Right lobe of liver (tissue), 6 donors: Measurements from ENCODE around the gene TCF12. TPM values are rescaled to one million over a fixed set of nuclear protein-coding genes. Genes with fewer than 3 reads are reported as not detected.
A peak's percentile ranks its signal among the peaks of the same experiment; 100 is the strongest.

Source experiments
- ATAC-seq, 4 donors: fragments of 200-7000 bp; cut with Tn5 transposase; one replicate each; pipeline ENCODE4 v1.9.1; 2020; ENCODE audit warnings: mild to moderate bottlenecking in 4 of 4, moderate library complexity in 4 of 4
- DNase-seq, 3 donors: peaks; one replicate each; pipeline ENCODE4 v3.0.0-alpha.2; 2020
- H3K27ac ChIP-seq, 3 donors: fragments of 200-600 bp; one replicate each; pipeline ENCODE4 v1.8.0; 2022
- H3K27me3 ChIP-seq, 2 donors: fragments of 200-600 bp; one replicate each; pipeline ENCODE4 v1.8.0; 2022
- H3K36me3 ChIP-seq, 4 donors: fragments of 200-600 bp; sonication (generic) in 1 of 4; one replicate each; pipeline versions ENCODE4 v1.5.1 to v1.8.0; 2017 to 2022; ENCODE audit warnings: control low read depth in 1 of 4
- H3K4me1 ChIP-seq, 4 donors: fragments of 200-600 bp; sonication (generic) in 1 of 4; one replicate each; pipeline versions ENCODE4 v1.5.1 to v1.8.0; 2017 to 2022; ENCODE audit warnings: control low read depth in 1 of 4
- H3K4me3 ChIP-seq, 3 donors: fragments of 200-600 bp; one replicate each; pipeline ENCODE4 v1.8.0; 2022
- H3K9me3 ChIP-seq, 4 donors: fragments of 200-600 bp; sonication (generic) in 1 of 4; one replicate each; pipeline versions ENCODE4 v1.5.1 to v1.8.0; 2017 to 2022; ENCODE audit warnings: control low read depth in 1 of 4
- CTCF ChIP-seq, 4 donors: fragments of 200-600 bp in 3 of 4; fragments of 450-650 bp in 1 of 4; IDR thresholded peaks; one replicate each; pipeline versions ENCODE4 v1.5.1 to v1.8.0; 2016 to 2022; ENCODE audit warnings: antibody characterized with exemption in 4 of 4, mild to moderate bottlenecking in 2 of 4
- POLR2A ChIP-seq: fragments of 450-650 bp; IDR thresholded peaks from one replicate; pipeline ENCODE4 v1.6.1; 2017; ENCODE audit warnings: antibody characterized with exemption, mild to moderate bottlenecking
- WGBS: methylation state at CpG from one replicate; pipeline ENCODE4 v1.1.6; 2018; ENCODE audit warnings: low coverage, low lambda C conversion rate; ENCODE audit not compliant: insufficient coverage; ENCODE audit errors: missing lambda C conversion rate; 5-methylcytosine and 5-hydroxymethylcytosine counted together
- intact Hi-C, 2 donors: fragments of 100-400 bp; cut with DNase I; formaldehyde crosslinking; loops; one replicate each; pipeline versions ENCODE4 v1.11.2 to v1.14.1; 2022
- total RNA-seq, 6 experiments: library from RNA; depleted of rRNA in 2 of 6; stranded (reverse); fragments of >200 nt in 2 of 6; fragmentation: NEBNext Ultra II Directional in 3 of 6; extraction: Animal tissue kit (Norgen Biotek cat#: 25700) in 3 of 6; gene quantifications; one replicate each; pipeline versions ENCODE4 v1.1.0 to v1.2.4, GENCODE V29; 2016 to 2023
- donor health status: DM: no; HTN: yes; CAD: no.
- donor health status: DM: no; HTN: no; CAD: no.
- donor health status: DM: no; HTN: no; CAD: no.
- donor health status: DM: no; HTN: yes; CAD: no.
- donor health status: DM: no; HTN: yes; CAD: no.

Gene TCF12
- total RNA-seq, 6 experiments from 2014 or later = 28.9 to 41.9 (median 35.3) TPM

GRCh38 chr15:57215881-57216280, 297.4 kb downstream of the TCF12 start:
- no peak overlapping the region for H3K4me3 ChIP-seq
- no peaks in the 10 kb centered on the region for H3K36me3 ChIP-seq
- DNase-seq (no peak), ATAC-seq (no peak)
- no peak overlapping the region for H3K27ac ChIP-seq
- no peaks in the 10 kb centered on the region for H3K27me3 ChIP-seq
- no peak for TF ChIP-seq POLR2A
- TF ChIP-seq CTCF (IDR thresholded peaks at IDR 0.05) = no peak
- 83% methylated on average over 3 of the region's 3 CpGs for WGBS
- H3K4me1 ChIP-seq = peaks cover 0 to 10% (median 0%) of the 10 kb centered on the region in 4 donors
- intact Hi-C loops = no loop called here
- no peaks in the 10 kb centered on the region for H3K9me3 ChIP-seq

- H3K4me3 ChIP-seq = no peak overlapping the region
- ATAC-seq (peak in 1 of 4 donors; percentile 65), DNase-seq (no peak)
- no peak overlapping the region for H3K27ac ChIP-seq
- no peak for TF ChIP-seq POLR2A
- no peak for TF ChIP-seq CTCF (IDR thresholded peaks at IDR 0.05)
- WGBS = 35% methylated on average over 2 of the region's 2 CpGs
- no peaks in the 10 kb centered on the region for H3K36me3 ChIP-seq
- H3K9me3 ChIP-seq = no peaks in the 10 kb centered on the region
- peaks cover 0 to 10% (median 0%) of the 10 kb centered on the region in 4 donors for H3K4me1 ChIP-seq
- intact Hi-C loops = no loop called here
- no peaks in the 10 kb centered on the region for H3K27me3 ChIP-seq
Observed at GRCh38 chr15:57216288-57216687, 297.8 kb downstream of the TCF12 start.

- H3K4me1 ChIP-seq = peaks cover 0 to 10% (median 0%) of the 10 kb centered on the region in 4 donors
- WGBS = 61% methylated on average over 7 of the region's 7 CpGs
- H3K27ac ChIP-seq = no peak overlapping the region
- intact Hi-C loops = no loop called here
- no peaks in the 10 kb centered on the region for H3K36me3 ChIP-seq
- no peaks in the 10 kb centered on the region for H3K9me3 ChIP-seq
- H3K4me3 ChIP-seq = no peak overlapping the region
- no peak for ATAC-seq
- TF ChIP-seq POLR2A = no peak
- TF ChIP-seq CTCF (IDR thresholded peaks at IDR 0.05) = no peak
- DNase-seq = no peak
- H3K27me3 ChIP-seq = no peaks in the 10 kb centered on the region
Observed at GRCh38 chr15:57217778-57218598, 299.5 kb downstream of the TCF12 start.

GRCh38 chr15:57218826-57219576, 300.6 kb downstream of the TCF12 start:
- TF ChIP-seq CTCF (IDR thresholded peaks at IDR 0.05) (no peak), POLR2A (no peak)
- Histone ChIP-seq H3K27ac (no peak overlapping the region), H3K4me3 (no peak overlapping the region), H3K4me1 (peaks cover 0 to 4% (median 0%) of the 10 kb centered on the region in 4 donors), H3K27me3 (no peaks in the 10 kb centered on the region), H3K9me3 (no peaks in the 10 kb centered on the region), H3K36me3 (no peaks in the 10 kb centered on the region)
- 78% methylated on average over 2 of the region's 2 CpGs for WGBS
- ATAC-seq = peak in 1 of 4 donors; percentile 14
- DNase-seq = no peak
- intact Hi-C loops = no loop called here
